Natural killer cell treated with Interleukin-12 subunit alpha and Interleukin-12 subunit beta and Interleukin-15 and Interleukin-18, amount 100 ng/mL, for 72 hours (primary cell): Measurements from ENCODE around the gene NDUFA13. TPM values are rescaled to one million over a fixed set of nuclear protein-coding genes. Genes with fewer than 3 reads are reported as not detected.
A peak's percentile ranks its signal among the peaks of the same experiment; 100 is the strongest.

Experiments used
- ATAC-seq, 2 donors: fragments of 150-1000 bp; cut with Tn5 transposase in 1 of 2; sonication (Bioruptor Pico), chemical (Tn5 transposase) in 1 of 2; 2 replicates each; pipeline ENCODE4 v1.10.0; 2021
- DNase-seq: peaks from one replicate; pipeline ENCODE4 v3.0.0; 2022; ENCODE audit warnings: low spot score
- H3K27ac Mint-ChIP-seq, 2 donors: 1 replicate in 1 of 2; 2 replicates in 1 of 2; pipeline ENCODE4 v1.8.0; 2022; ENCODE audit warnings: mixed read lengths in 2 of 2, mild to moderate bottlenecking in 1 of 2, moderate library complexity in 1 of 2
- H3K27me3 Mint-ChIP-seq, 2 donors: 1 replicate in 1 of 2; 2 replicates in 1 of 2; pipeline ENCODE4 v1.8.0; 2022; ENCODE audit warnings: mixed read lengths in 2 of 2
- H3K36me3 Mint-ChIP-seq: one replicate; pipeline ENCODE4 v1.8.0; 2022; ENCODE audit warnings: mixed read lengths
- H3K4me1 Mint-ChIP-seq, 2 donors: 1 replicate in 1 of 2; 2 replicates in 1 of 2; pipeline ENCODE4 v1.8.0; 2022; ENCODE audit warnings: low read depth in 2 of 2, mixed read lengths in 2 of 2, mild to moderate bottlenecking in 1 of 2
- H3K4me3 Mint-ChIP-seq: one replicate; pipeline ENCODE4 v1.8.0; 2022; ENCODE audit warnings: mixed read lengths
- H3K9me3 Mint-ChIP-seq: 2 replicates; pipeline ENCODE4 v1.8.0; 2022; ENCODE audit warnings: mixed read lengths
- total RNA-seq, 2 donors: library from RNA; stranded (reverse); gene quantifications; one replicate each; pipeline ENCODE4 v1.2.3, GENCODE V29; 2022

The NDUFA13 gene
- total RNA-seq, 2 donors from 2014 or later: 261 to 310 TPM

DNA sequence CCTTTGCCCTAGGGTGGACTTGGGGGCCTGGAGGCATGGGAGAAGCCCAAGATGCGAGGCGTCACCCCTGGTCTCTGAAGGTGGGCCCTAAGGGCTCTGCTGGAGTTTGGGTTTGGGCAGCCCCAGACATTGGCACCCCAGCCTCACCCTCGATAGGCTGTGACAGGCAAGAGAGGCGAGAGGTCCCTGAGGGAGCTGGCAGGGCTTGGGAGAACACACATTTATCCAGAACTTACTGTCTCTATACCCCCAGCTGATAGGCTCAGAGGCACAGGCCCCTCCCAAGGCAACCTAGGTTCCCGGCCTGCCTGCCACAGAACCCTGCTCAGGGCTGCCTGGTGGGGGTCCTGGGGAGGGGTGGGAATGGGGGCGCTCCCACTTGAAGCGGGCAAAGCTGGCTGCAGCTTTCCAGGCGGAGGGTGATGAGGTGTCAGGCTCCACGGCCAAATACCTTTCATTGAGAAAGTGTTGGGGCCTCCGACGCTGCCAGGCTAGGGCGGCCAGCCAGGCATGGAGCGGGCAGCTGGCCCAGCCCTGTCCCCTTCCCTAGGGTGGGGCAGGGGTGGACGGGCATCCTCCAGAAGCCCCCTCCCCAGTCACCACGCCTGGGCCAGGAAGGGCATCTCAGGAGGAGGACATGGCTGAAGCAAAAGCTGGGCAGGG, 31.8 kb downstream of the NDUFA13 start:
- no peak for ATAC-seq

GRCh38 chr19:19548915-19549759, 33.1 kb downstream of the NDUFA13 start:
- ATAC-seq (no peak), DNase-seq (no peak)
- Mint-ChIP-seq H3K4me3 (no peak overlapping the region), H3K9me3 (no peaks in the 10 kb centered on the region), H3K4me1 (no peaks in the 10 kb centered on the region), H3K27ac (no peak overlapping the region), H3K27me3 (no peaks in the 10 kb centered on the region), H3K36me3 (no peaks in the 10 kb centered on the region)

More for the DNA sequence above, 31.8 kb downstream of the NDUFA13 start:
- Mint-ChIP-seq H3K27me3 (no peaks in the 10 kb centered on the region), H3K36me3 (no peaks in the 10 kb centered on the region), H3K9me3 (no peaks in the 10 kb centered on the region), H3K27ac (no peak overlapping the region), H3K4me1 (no peaks in the 10 kb centered on the region), H3K4me3 (no peak overlapping the region)
- no peak for DNase-seq

DNA sequence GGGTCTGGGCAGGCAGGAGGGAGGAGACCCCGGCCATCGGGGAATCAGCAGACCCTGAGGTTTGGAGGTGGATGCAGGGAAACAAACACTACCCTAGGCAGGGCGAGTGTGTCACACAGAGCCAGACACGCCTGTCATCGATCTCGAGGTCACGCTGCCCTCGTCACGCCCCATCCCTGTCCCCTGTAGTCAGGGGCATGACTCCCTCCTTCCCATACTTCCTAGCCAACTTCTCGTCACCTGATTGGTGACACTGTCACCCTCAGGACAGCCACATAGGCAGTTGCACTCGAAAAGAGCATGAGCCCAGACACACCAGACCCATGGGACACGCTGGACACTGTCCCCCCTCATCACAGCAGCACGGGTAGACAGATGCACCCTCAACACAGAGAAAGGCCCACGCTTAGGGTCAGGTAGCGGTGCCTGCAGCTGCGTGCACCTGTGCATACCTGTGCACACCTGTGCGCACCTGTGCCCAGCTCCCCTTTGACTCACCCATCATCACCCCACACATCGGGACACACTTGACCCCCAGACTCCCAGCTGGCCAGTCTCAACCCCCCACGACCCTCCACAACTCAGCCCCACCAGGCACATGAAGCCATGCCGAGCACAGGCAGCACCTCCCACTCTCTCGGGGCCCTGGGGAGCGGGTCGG, 33.9 kb downstream of the NDUFA13 start:
- no peaks in the 10 kb centered on the region for H3K27me3 Mint-ChIP-seq
- no peak overlapping the region for H3K4me3 Mint-ChIP-seq
- DNase-seq (no peak), ATAC-seq (no peak)
- no peaks in the 10 kb centered on the region for H3K36me3 Mint-ChIP-seq
- H3K4me1 Mint-ChIP-seq: peaks cover 0 to 3% of the 10 kb centered on the region in 2 donors
- H3K27ac Mint-ChIP-seq: no peak overlapping the region
- no peaks in the 10 kb centered on the region for H3K9me3 Mint-ChIP-seq

GRCh38 chr19:19550485-19550929, 34.5 kb downstream of the NDUFA13 start:
- Mint-ChIP-seq H3K4me1 (peaks cover 0 to 3% of the 10 kb centered on the region in 2 donors), H3K27me3 (no peaks in the 10 kb centered on the region), H3K36me3 (no peaks in the 10 kb centered on the region), H3K27ac (no peak overlapping the region), H3K9me3 (no peaks in the 10 kb centered on the region), H3K4me3 (no peak overlapping the region)
- ATAC-seq (no peak), DNase-seq (no peak)

GRCh38 chr19:19550972-19551852, 35.2 kb downstream of the NDUFA13 start:
- no peak for DNase-seq
- Mint-ChIP-seq H3K4me1 (peaks cover 0 to 3% of the 10 kb centered on the region in 2 donors), H3K36me3 (no peaks in the 10 kb centered on the region), H3K4me3 (no peak overlapping the region), H3K27me3 (no peaks in the 10 kb centered on the region), H3K27ac (no peak overlapping the region), H3K9me3 (no peaks in the 10 kb centered on the region)
- no peak for ATAC-seq

DNA sequence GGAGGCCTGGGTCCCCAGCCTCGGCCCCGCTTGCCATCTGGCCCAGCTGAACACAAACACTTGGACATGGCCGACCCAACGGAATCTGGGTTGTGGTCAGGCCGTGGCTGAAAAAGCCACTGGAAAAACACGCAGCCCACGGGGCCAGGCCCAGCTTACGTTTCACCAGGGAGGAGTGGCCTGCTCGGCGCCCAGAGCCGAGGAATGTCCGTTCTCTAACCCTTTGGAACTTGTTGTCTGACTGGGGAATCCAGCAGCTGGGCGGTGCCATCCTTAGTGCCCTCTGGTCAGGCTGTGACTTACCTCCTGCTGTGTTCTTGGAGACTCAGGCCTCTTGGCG, 35.8 kb downstream of the NDUFA13 start:
- H3K4me3 Mint-ChIP-seq: no peak overlapping the region
- no peak for ATAC-seq
- DNase-seq: no peak
- no peaks in the 10 kb centered on the region for H3K36me3 Mint-ChIP-seq
- no peaks in the 10 kb centered on the region for H3K9me3 Mint-ChIP-seq
- H3K27me3 Mint-ChIP-seq: no peaks in the 10 kb centered on the region
- H3K4me1 Mint-ChIP-seq: peaks cover 0 to 3% of the 10 kb centered on the region in 2 donors
- no peak overlapping the region for H3K27ac Mint-ChIP-seq

GRCh38 chr19:19552798-19553197, 36.8 kb downstream of the NDUFA13 start:
- H3K4me1 Mint-ChIP-seq: peaks cover 0 to 3% of the 10 kb centered on the region in 2 donors
- no peak for DNase-seq
- H3K27ac Mint-ChIP-seq: no peak overlapping the region
- no peaks in the 10 kb centered on the region for H3K27me3 Mint-ChIP-seq
- no peaks in the 10 kb centered on the region for H3K9me3 Mint-ChIP-seq
- no peaks in the 10 kb centered on the region for H3K36me3 Mint-ChIP-seq
- no peak overlapping the region for H3K4me3 Mint-ChIP-seq
- ATAC-seq: no peak

- peaks cover 0 to 3% of the 10 kb centered on the region in 2 donors for H3K4me1 Mint-ChIP-seq
- no peak overlapping the region for H3K27ac Mint-ChIP-seq
- no peak for ATAC-seq
- H3K4me3 Mint-ChIP-seq: no peak overlapping the region
- no peaks in the 10 kb centered on the region for H3K36me3 Mint-ChIP-seq
- H3K27me3 Mint-ChIP-seq: no peaks in the 10 kb centered on the region
- no peaks in the 10 kb centered on the region for H3K9me3 Mint-ChIP-seq
- DNase-seq: no peak
These were observed 37.6 kb downstream of the NDUFA13 start for GRCh38 chr19:19553670-19554069.

- ATAC-seq (peak; percentile 56 to 75), DNase-seq (peak; percentile 75)
- H3K4me1 Mint-ChIP-seq: peaks cover 0 to 6% of the 10 kb centered on the region in 2 donors
- H3K4me3 Mint-ChIP-seq: no peak overlapping the region
- no peaks in the 10 kb centered on the region for H3K36me3 Mint-ChIP-seq
- H3K27me3 Mint-ChIP-seq: no peaks in the 10 kb centered on the region
- no peaks in the 10 kb centered on the region for H3K9me3 Mint-ChIP-seq
- peak overlapping the region in 1 of 2 donors; percentile 72 for H3K27ac Mint-ChIP-seq
These were observed 38.3 kb downstream of the NDUFA13 start for GRCh38 chr19:19554074-19555023.

DNA sequence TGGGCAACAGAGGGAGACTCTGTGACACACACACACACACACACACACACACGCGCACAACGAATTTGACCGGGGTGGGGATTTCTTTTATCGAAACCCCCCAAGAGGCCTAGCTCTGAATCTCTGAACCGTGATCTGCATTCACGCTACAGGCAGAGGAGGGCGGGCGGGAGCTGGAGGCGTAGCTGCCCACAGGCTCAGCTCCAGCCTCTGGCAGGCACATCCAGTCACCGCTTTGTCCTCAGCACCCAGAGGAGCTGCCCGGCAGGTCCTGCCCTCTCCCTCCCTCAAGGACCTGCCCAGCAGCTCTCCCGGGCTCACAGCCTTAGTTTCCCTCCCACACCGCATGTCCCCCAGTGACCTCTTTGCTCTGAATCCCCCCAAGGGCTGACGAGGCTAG, 42.0 kb downstream of the NDUFA13 start:
- no peaks in the 10 kb centered on the region for H3K9me3 Mint-ChIP-seq
- DNase-seq: no peak
- no peak for ATAC-seq
- H3K27me3 Mint-ChIP-seq: no peaks in the 10 kb centered on the region
- H3K4me1 Mint-ChIP-seq: peaks cover 0 to 6% of the 10 kb centered on the region in 2 donors
- no peaks in the 10 kb centered on the region for H3K36me3 Mint-ChIP-seq
- H3K4me3 Mint-ChIP-seq: no peak overlapping the region
- H3K27ac Mint-ChIP-seq: no peak overlapping the region

DNA sequence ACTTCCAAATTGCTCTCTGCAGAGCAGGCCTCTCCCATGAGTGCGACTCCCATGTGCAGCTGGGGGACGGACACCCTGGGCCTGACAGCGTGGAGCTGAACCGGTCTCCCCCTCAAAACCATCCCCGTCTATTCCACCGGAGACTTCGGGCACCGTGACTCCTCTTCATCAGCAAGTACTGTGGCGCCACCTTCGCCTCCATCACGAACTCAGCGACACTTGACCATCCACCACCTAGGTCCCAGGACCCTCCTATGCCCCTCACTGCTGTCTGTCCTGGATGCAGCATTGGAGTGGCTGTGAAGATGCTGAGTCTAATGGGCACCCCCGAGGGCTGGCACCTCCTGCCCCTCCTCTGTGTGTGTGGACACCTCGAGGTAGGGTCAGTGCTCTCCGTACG, 42.6 kb downstream of the NDUFA13 start:
- no peak overlapping the region for H3K27ac Mint-ChIP-seq
- no peaks in the 10 kb centered on the region for H3K9me3 Mint-ChIP-seq
- peak in 1 of 2 donors; percentile 36 for ATAC-seq
- no peaks in the 10 kb centered on the region for H3K27me3 Mint-ChIP-seq
- H3K36me3 Mint-ChIP-seq: no peaks in the 10 kb centered on the region
- peaks cover 0 to 6% of the 10 kb centered on the region in 2 donors for H3K4me1 Mint-ChIP-seq
- no peak for DNase-seq
- no peak overlapping the region for H3K4me3 Mint-ChIP-seq

DNA sequence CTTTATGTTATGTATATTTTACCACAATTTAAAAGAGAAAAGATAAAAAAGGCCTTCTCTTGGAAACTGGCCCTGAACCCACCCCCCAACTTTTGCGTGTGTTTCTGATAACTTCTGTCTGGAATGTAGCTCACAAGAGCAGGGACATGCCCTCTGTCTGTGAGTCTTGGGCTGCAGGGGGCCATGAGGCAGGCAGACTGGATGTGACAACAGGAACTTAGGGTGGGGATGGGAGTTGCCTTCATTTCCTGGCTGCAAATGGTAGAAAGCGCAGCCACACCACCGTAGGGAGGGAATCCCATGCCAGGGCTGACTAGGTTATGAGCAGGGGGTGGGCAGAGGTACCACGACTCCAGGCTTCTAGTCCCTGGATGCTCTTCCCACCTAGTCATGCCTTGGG, 43.9 kb downstream of the NDUFA13 start:
- no peak for ATAC-seq
- no peaks in the 10 kb centered on the region for H3K27me3 Mint-ChIP-seq

More for the DNA sequence above, 43.9 kb downstream of the NDUFA13 start:
- DNase-seq: no peak
- H3K27ac Mint-ChIP-seq: no peak overlapping the region
- no peak overlapping the region for H3K4me3 Mint-ChIP-seq
- H3K9me3 Mint-ChIP-seq: no peaks in the 10 kb centered on the region
- peaks cover 0 to 4% of the 10 kb centered on the region in 2 donors for H3K4me1 Mint-ChIP-seq
- no peaks in the 10 kb centered on the region for H3K36me3 Mint-ChIP-seq
